Adrenal gland (tissue), 5 donors: ENCODE data around the gene KIAA0040.

Experiments
- POLR2A ChIP-seq, 2 donors: fragments of 450-650 bp; IDR thresholded peaks; one replicate each; pipeline ENCODE4 v1.6.1; 2017; ENCODE audit warnings: antibody characterized with exemption in 2 of 2, mild to moderate bottlenecking in 2 of 2, moderate library complexity in 1 of 2
- TF ChIP-seq, protein P1 (sequence below), 6 experiments: fragments of 450-650 bp in 4 of 6; fragments of 200-600 bp in 2 of 6; sonication (generic) in 1 of 6; IDR thresholded peaks; 1 replicate in 5 of 6; 2 replicates in 1 of 6; pipeline versions ENCODE4 v1.5.1 to v1.8.0; 2016 to 2021; ENCODE audit warnings: antibody characterized with exemption in 6 of 6, mild to moderate bottlenecking in 2 of 6, moderate library complexity in 1 of 6
- donor health status: DM: no; HTN: no; CAD: no.

DNA sequence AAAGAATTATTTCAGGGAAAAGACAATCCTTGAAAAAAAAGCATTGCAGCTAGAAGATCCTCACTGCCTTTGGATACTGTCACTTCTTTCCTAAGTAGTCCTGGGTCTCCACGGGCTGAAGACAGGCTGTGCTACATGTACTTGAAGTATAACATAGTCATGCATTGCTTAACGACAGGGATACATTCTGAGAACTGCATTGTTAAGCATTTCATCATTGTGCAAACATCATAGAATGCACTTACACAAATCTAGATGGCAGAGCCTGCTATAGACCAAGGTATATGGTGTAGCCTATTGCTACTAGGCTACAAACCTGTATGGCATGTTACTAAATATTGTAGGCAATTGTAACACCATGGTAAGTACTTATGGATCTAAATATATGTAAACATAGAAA, 54.0 kb downstream of the KIAA0040 start:
- TF ChIP-seq, protein P1, sequence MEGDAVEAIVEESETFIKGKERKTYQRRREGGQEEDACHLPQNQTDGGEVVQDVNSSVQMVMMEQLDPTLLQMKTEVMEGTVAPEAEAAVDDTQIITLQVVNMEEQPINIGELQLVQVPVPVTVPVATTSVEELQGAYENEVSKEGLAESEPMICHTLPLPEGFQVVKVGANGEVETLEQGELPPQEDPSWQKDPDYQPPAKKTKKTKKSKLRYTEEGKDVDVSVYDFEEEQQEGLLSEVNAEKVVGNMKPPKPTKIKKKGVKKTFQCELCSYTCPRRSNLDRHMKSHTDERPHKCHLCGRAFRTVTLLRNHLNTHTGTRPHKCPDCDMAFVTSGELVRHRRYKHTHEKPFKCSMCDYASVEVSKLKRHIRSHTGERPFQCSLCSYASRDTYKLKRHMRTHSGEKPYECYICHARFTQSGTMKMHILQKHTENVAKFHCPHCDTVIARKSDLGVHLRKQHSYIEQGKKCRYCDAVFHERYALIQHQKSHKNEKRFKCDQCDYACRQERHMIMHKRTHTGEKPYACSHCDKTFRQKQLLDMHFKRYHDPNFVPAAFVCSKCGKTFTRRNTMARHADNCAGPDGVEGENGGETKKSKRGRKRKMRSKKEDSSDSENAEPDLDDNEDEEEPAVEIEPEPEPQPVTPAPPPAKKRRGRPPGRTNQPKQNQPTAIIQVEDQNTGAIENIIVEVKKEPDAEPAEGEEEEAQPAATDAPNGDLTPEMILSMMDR (IDR thresholded peaks at IDR 0.05), result no peak
- no peak for TF ChIP-seq POLR2A (IDR thresholded peaks at IDR 0.05)
